Vagina (tissue), 2 donors: ENCODE results near the gene ADGRV1. TPM values are rescaled to one million over a fixed set of nuclear protein-coding genes. Genes with fewer than 3 reads are reported as not detected.

Experiments used
- DNase-seq, 2 donors: peaks; one replicate each; pipeline ENCODE4 v3.0.0-alpha.2; 2017; ENCODE audit errors: extremely low spot score in 2 of 2
- H3K27ac ChIP-seq: fragments of 200-600 bp; sonication (generic); one replicate; pipeline ENCODE4 v1.5.1; 2019
- H3K27me3 ChIP-seq: fragments of 200-600 bp; sonication (generic); one replicate; pipeline ENCODE4 v1.5.1; 2019
- H3K36me3 ChIP-seq, 2 donors: fragments of 200-600 bp; sonication (generic); one replicate each; pipeline ENCODE4 v1.5.1; 2017 to 2019
- H3K4me1 ChIP-seq: fragments of 200-600 bp; sonication (generic); one replicate; pipeline ENCODE4 v1.5.1; 2019
- H3K4me3 ChIP-seq, 2 donors: fragments of 200-600 bp; sonication (generic); 1 replicate in 1 of 2; 2 replicates in 1 of 2; pipeline ENCODE4 v1.5.1; 2016 to 2019
- H3K9me3 ChIP-seq: fragments of 200-600 bp; sonication (generic); one replicate; pipeline ENCODE4 v1.5.1; 2019
- POLR2A ChIP-seq, 2 donors: fragments of 450-650 bp; IDR thresholded peaks; one replicate each; pipeline ENCODE4 v1.6.1; 2017; ENCODE audit warnings: antibody characterized with exemption in 2 of 2, mild to moderate bottlenecking in 2 of 2, moderate library complexity in 2 of 2
- POLR2AphosphoS5 ChIP-seq, 2 donors: sonication (generic); formaldehyde crosslinking; IDR thresholded peaks; one replicate each; pipeline ENCODE4 v1.9.0; 2017; ENCODE audit warnings: antibody characterized with exemption in 2 of 2, mild to moderate bottlenecking in 2 of 2, low read depth in 1 of 2; ENCODE audit not compliant: insufficient read depth in 1 of 2
- intact Hi-C: fragments of 100-400 bp; cut with DNase I; formaldehyde crosslinking; loops from one replicate; pipeline ENCODE4 v1.15.1; 2023
- total RNA-seq: library from RNA; depleted of rRNA; stranded (reverse); fragments of >200 nt; gene quantifications from one replicate; pipeline ENCODE4 v1.2.3, GENCODE V29; 2016
- TF ChIP-seq, protein P1 (sequence below), 3 experiments: fragments of 450-650 bp in 2 of 3; fragments of 200-600 bp in 1 of 3; sonication (generic) in 1 of 3; IDR thresholded peaks; one replicate each; pipeline ENCODE4 v1.5.1; 2017 to 2019; ENCODE audit warnings: antibody characterized with exemption in 3 of 3, mild to moderate bottlenecking in 2 of 3, moderate library complexity in 2 of 3

The ADGRV1 gene
- total RNA-seq, 1 donor from 2014 or later: 10.6 TPM

DNA sequence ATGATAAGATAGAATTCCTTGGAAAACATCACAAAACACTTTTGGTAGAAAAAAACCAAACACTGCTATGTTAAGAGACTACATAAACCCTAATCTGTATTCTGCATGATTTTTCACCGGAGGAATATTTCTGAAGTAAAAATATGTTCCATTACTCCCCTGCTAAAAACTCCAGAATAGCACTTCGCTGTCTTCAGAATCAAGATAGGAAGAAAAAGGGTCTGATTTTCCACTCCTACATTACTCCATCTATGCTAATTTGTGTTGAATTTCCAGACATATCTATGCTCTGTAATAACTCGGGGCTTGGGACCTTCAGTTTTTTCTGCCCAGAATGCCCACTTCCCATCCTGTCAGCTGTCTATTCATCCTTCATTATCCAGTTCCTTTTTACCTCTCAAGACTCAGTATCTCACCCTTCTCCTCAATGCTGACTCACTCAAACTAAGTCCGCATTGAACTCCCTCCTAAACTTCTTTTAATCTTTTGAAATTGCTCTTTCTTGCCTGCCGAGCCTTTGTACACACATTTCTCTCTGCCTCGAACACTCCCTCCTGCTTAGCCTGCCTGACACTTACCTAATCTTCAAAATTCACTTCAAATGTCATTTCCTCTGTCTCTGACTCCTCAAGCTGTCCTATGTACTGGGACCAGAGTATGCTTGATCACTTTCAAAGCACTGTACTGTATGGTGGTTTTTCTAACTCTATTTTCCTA lies 653.6 kb downstream of the ADGRV1 start:
- no peak for DNase-seq
- Histone ChIP-seq H3K4me1 (peaks cover 28% of the 10 kb centered on the region), H3K9me3 (no peaks in the 10 kb centered on the region), H3K27me3 (no peaks in the 10 kb centered on the region), H3K27ac (peak overlapping the region; percentile 63), H3K4me3 (no peak overlapping the region), H3K36me3 (no peaks in the 10 kb centered on the region)
- no peak for TF ChIP-seq POLR2AphosphoS5 (IDR thresholded peaks at IDR 0.05; ENCODE audit: insufficient read depth in 1 of 2, low read depth in 1 of 2)
- TF ChIP-seq POLR2A (IDR thresholded peaks at IDR 0.05): no peak
- TF ChIP-seq, protein P1, sequence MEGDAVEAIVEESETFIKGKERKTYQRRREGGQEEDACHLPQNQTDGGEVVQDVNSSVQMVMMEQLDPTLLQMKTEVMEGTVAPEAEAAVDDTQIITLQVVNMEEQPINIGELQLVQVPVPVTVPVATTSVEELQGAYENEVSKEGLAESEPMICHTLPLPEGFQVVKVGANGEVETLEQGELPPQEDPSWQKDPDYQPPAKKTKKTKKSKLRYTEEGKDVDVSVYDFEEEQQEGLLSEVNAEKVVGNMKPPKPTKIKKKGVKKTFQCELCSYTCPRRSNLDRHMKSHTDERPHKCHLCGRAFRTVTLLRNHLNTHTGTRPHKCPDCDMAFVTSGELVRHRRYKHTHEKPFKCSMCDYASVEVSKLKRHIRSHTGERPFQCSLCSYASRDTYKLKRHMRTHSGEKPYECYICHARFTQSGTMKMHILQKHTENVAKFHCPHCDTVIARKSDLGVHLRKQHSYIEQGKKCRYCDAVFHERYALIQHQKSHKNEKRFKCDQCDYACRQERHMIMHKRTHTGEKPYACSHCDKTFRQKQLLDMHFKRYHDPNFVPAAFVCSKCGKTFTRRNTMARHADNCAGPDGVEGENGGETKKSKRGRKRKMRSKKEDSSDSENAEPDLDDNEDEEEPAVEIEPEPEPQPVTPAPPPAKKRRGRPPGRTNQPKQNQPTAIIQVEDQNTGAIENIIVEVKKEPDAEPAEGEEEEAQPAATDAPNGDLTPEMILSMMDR (IDR thresholded peaks at IDR 0.05): no peak
- intact Hi-C loops: loop anchor here (10.0 kb wide), 1 partner anchor 173 kb away; the partner anchor contains the start of gene ARRDC3

DNA sequence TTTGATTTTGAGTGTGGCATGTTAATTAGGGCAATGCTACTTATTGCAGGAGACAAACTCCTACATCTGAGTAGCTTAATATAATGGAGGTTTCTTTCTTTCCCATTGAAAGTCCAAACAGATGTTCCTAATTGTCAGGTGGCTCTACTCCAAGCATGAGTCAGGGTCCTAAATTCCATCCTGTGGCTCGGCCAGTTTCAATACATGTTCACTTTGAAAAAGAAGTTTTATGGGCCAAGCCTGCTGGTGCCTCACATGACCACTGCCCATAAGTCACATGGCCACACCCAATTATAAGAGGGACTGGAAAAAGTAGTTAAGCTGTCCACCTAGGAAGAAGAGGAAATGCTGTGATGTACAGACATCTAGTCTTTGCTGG lies 654.1 kb downstream of the ADGRV1 start:
- intact Hi-C loops: loop anchor here (10.0 kb wide), 1 partner anchor 172 kb away; the partner anchor contains the start of gene ARRDC3
- Histone ChIP-seq H3K9me3 (no peaks in the 10 kb centered on the region), H3K27me3 (no peaks in the 10 kb centered on the region), H3K4me3 (no peak overlapping the region), H3K27ac (peak overlapping the region; percentile 63), H3K36me3 (no peaks in the 10 kb centered on the region), H3K4me1 (peaks cover 28% of the 10 kb centered on the region)
- TF ChIP-seq, protein P1 (IDR thresholded peaks at IDR 0.05): no peak
- TF ChIP-seq POLR2AphosphoS5 (IDR thresholded peaks at IDR 0.05; ENCODE audit: insufficient read depth in 1 of 2, low read depth in 1 of 2): peak in 1 of 2 donors; percentile 45
- no peak for DNase-seq

Other genes starting within 250 kb of the ADGRV1 start
- 11.0 TPM for gene CETN3, start 149.0 kb upstream of the ADGRV1 start, total RNA-seq
- 8.8 TPM for gene MBLAC2, start 84.0 kb upstream of the ADGRV1 start, total RNA-seq
- 5.4 TPM for gene POLR3G, start 83.9 kb upstream of the ADGRV1 start, total RNA-seq
- gene LYSMD3, start 29.2 kb upstream of the ADGRV1 start, total RNA-seq: 15.5 TPM